GOT3 (cell line): ENCODE data around the gene ZC3H8.

Experiments
- DNase-seq: peaks from one replicate; lab custom pipeline; 2025; ENCODE audit warnings: mixed read lengths; lab: John Stamatoyannopoulos, UW

ZC3H8 gene

DNA sequence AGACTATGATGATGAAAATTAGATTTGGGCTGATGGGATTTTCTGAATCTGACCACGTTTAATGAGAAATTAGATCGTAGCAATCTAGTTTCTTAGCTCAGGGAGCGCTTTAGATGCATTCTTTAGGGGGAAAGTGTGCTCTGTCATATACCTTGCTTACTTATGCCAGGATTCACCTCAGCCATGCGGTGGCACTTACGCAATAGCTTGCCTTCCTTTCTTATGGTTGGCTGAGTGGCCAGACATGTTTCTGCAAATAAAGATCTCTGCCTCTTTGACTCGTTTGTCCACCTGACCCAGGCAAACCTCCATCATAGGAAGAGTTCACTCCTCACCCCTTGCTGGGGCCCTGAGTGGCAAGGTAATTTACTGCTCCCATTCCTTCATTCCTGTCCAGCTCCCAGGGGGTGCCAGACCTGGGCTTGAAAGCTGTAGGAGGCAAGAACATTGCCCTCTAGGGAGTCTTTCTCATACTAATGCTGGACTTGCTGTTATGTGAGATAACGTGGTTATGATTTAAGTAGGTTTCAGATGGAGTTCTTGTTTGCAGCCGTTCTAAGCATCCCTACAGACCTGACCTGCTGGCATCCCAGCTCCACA is 59.6 kb downstream of the ZC3H8 start:
- DNase-seq, result no peak

DNA sequence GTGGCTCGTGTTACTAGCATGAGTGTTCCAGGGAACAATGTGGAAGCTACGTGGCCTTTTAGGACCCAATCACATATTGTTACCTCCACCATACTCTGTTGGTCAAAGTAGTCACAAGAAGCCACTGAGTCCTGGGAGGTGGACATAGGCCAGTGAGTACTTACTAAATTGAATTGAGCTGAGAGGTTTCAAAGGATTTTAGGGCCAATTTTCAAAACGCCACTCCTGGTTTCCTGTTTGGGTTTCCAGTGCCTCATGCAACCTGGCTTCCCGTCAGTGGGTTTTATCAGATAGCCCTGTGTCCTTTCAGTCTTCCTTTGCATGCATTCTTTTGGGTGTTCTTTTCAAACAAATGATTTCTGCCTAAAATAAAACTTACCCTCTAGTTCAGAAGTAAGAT is 60.4 kb downstream of the ZC3H8 start:
- no peak for DNase-seq

DNA sequence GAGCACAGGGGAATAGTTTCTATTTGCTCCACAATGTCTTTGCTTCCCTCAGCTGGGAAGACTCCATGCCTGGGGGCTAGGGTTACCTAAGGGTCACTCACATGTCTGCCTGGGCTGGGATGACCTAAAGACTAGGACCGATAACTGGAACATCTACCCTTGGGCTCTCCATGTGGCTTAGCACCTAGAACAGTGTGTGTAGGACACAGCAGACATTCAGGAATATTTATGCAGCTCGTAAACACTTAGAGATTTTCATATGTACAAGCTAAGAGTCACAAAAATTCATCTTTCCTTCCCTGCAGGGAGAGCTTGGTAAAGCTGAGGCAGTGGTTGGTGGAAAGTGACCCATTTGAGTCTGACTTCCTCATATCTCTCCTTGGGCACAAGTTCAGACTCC is 60.8 kb downstream of the ZC3H8 start:
- DNase-seq, result no peak

DNA sequence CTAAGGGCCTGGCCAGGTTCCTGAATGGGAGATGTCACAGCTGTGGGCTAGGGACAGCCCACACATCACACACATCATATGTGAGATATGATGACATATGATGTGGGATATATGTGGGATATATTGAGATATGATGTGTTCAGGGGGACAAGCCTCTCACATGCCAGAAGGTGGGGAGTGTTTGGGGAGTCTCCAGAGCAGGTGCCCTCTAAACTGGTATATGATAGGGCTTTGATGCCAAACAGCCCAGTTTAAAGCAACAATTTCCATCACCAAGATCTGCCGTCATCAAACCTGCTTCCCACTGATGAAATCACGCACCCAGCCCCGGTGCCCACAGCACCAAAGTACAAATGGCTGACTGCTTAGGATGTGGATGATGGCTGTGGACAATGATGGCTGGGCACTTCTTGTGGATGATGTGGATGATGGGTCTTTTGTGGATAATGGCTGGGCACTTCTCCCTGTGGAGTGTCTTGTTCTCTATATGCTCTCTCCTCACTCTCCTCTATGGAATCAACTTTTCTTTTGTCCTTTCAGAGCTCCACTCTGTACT is 65.8 kb downstream of the ZC3H8 start:
- DNase-seq, result no peak

DNA sequence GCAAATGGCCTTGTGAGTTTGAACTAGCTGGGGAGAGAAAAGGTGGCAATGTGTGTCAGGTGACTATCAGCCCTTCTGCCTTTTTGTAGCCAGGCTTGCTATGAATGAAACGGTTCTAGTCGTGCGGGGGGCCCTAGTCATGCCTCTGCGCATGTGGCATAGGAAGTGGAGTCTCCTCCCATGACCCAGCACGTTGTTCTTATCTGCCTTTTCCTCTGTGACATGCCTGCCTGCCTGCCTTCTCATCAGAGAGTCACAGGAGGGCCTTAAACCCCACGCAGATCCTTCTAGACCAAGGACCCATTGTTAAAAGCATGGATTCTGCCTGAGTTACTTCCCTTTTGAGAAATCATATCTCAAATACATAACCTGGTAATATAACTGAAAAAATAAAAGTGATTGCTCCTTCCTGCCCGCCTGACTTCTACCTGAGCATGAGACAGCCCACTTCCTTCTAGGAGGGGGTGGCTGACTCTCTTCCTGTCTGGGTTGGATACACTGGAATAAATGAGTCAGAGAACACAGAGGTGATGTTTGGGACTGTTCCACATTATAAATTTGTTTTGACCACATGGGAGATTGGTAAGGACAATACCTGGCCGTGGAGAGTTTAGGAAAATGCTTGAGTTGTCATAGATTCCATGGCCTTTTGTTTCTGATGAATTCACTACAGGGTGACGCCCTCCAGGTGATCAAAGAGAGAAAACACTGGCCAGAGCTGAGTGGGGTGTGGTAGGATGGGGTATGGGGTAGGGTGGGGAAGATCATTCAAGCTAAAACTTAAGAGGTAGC is 66.8 kb downstream of the ZC3H8 start:
- no peak for DNase-seq

DNA sequence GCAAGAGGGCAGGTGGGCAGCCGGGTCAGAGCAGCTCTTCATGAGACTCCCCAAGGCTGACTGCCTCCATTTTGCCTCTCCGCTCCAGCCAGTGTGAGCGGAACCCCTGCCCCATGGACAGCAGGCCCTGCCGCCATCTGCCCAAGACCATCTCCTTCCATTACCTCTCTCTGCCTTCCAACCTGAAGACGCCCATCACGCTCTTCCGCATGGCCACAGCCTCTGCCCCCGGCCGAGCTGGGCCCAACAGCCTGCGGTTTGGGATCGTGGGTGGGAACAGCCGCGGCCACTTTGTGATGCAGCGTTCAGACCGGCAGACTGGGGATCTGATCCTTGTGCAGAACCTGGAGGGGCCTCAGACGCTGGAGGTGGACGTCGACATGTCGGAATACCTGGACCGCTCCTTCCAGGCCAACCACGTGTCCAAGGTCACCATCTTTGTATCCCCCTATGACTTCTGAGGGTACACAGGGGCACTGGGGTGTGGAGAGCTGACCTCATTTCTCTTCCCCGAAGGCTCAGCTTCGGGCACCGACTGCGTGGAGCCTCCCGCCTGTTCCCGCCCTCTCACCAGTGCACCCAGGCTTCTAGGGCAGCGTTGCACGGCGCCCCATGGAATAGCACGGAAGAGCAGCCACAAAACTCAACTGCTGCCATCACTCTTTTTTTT is 67.7 kb downstream of the ZC3H8 start:
- no peak for DNase-seq

DNA sequence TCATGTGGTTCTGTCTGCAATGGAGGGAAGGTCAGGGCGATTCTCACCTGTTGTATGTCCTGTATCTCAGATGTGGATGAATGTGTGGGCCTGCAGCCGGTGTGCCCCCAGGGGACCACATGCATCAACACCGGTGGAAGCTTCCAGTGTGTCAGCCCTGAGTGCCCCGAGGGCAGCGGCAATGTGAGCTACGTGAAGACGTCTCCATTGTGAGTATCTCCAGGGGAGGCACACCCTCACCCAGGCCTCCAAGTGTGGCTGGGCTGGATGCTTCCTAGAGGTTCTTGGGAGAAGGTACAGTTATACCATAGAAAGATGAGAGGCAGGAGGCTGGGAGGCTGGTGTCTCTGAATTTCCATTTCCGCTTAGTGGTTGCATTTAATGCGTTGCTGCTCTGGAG is 69.7 kb downstream of the ZC3H8 start:
- DNase-seq, result no peak

DNA sequence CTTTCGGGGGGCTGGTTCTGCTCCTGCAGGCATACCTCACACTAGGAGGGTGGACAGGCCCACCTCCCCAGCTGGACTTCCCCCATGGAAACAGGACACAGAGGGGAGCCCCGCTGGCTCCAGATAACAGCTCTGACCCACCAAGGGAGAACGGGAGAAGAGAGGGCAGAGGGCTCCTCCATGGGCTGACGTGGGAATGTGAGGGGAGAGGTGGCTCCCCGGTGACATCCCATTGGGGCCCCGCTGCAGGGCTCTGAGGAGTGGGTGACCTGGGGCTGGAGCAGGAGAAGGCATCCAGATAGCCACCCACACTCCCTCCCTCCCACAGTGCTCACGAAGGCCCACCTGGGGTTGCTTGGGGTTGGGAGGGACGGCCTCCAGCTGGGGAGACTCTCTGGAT is 70.7 kb downstream of the ZC3H8 start:
- no peak for DNase-seq

DNA sequence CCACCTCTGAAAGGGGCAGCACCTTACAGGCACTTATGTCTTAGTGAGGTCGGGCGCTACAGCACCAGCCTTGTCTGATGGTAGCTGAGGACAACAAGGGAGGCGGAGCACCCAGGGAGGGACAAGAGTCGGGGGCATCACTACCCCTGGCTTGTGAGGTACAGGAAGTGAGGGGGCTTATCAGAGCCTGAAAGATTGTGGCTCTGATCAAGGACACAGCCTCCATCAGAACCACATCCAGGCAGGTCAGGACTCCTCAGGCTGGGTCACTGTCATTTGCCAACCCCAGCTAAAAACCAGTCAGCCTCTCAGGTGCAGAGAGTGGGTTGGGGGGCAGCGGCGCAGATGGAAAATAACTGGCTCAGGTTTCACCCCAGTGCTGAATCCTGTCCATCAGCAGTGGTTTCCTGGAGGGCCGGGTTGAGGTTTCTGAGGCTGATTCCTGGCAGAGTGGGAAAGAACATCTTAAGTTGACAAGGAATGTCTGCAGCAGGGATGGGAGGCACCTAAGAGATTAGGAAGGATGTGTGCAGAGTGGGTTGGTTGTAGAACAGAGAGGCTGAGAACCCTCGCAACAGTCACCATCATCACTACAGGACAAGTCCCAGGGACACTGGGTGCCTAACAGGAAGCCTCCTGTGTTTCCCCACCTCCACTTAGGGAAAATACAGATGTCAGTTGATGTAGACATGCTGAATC is 71.4 kb downstream of the ZC3H8 start:
- DNase-seq, result no peak

DNA sequence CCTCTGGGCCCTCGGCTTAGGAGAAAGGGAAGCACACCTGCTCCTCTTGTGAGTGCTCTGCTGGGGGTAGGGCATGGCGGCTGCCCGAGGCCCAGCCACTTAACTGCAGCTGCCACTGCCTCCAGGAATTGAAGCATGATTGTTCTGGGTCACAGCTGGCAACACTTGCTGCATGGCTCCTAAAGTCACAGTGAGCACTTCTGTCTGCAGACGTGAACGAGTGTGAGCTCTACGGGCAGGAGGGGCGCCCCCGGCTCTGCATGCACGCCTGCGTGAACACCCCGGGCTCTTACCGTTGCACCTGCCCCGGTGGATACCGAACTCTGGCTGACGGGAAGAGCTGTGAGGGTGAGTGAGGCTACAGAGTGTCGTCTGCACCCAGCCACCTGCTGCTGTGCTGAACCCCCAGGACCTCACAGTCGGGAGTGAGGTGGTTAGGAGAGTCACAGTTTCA is 72.2 kb downstream of the ZC3H8 start:
- no peak for DNase-seq

DNA sequence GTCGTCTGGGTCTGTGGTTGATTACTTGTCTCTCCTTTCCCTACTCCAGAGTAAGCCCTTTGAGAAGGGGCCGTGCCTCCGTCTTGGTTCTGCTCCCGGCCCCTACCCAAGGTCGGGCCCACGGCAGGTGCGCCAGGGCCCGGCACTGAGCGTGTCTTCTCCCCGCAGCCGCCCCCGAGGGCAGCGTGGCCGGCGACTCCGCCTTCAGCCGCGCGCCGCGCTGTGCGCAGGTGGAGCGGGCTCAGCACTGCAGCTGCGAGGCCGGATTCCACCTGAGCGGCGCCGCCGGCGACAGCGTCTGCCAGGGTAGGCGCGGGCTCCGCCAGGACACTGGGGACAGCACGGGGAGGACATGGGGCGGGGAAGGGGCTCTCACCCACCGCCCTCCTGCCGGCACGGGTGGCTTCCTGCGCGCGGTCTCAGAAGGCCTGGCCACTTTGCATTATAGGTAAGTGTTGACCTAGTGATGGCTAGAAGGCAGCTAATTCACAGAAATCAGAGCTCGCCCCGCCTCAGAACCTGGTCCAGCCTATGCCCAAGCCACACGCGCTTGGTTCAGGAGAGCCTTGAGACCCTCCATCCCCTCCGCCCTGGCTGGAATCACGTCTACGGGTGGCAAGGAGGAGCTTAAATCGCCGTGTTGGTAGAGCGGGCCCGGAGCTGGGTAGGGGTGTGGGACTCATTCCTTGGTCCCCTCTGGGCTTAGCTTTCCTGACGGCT is 73.1 kb downstream of the ZC3H8 start:
- no peak for DNase-seq

DNA sequence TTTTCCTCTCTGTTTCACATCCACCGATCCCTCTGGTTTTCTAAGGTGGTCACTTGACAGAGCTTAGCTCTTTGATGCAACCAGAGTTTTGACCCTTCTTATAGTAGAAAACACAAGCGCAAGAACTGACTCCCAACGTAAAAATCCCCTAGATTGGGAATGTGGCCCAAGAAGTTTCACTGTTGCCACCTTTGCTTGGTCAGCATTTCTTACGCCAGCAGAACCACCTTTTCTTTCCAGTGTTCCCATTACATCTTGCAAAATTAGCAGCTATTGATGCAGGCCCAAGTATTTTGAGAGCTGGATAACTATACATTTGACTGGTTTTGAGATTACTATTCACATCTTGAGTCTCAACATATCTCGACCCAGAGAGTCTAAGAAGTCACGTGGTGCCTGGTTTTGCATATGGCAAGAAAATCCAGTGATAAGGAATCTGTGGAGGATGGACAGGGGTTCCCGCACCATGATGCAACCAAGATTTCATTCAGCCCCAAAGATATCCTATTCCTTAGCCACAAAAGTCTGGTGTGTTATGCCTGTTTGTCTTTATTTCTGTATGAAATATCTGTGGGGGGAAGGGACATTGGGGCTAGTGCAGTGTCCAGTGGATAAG is 78.8 kb downstream of the ZC3H8 start:
- no peak for DNase-seq

DNA sequence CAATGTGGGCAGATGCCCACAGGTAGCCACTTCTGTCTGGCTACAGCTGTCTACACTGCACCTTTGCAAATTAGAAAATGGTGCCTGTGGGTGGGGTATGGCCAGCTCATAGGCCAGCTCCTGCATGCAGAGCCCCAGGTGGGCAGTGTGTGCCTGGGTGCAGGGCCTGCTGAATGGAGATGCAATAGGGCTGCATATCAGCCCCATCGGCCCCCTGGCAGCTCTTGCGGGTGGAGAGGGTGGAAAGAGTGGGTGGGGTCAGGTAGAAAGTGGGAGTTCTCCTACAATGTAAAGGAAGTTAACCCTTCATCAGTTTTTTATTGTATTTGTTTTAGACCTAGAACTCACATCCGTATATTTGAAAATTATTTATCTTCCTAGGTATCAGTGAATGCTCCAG is 79.5 kb downstream of the ZC3H8 start:
- no peak for DNase-seq

DNA sequence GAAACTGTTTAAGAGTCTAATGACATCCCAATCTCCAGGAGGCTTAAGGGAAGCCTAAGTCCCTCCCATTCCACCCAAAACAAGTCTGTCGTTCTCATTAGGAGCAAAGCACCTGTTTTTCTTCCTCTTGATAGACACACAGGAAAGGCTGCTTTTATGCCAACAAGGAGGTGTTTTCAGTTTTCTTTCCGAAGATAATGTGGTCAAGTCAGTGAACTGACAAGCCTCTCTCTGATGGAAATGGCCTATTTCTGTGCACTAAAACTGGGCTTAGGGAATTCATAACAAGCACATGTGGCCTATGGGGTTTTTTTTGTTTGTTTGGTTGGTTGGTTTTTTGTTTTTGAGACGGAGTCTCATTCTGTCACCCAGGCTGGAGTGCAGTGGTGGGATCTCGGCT is 80.5 kb downstream of the ZC3H8 start:
- no peak for DNase-seq

DNA sequence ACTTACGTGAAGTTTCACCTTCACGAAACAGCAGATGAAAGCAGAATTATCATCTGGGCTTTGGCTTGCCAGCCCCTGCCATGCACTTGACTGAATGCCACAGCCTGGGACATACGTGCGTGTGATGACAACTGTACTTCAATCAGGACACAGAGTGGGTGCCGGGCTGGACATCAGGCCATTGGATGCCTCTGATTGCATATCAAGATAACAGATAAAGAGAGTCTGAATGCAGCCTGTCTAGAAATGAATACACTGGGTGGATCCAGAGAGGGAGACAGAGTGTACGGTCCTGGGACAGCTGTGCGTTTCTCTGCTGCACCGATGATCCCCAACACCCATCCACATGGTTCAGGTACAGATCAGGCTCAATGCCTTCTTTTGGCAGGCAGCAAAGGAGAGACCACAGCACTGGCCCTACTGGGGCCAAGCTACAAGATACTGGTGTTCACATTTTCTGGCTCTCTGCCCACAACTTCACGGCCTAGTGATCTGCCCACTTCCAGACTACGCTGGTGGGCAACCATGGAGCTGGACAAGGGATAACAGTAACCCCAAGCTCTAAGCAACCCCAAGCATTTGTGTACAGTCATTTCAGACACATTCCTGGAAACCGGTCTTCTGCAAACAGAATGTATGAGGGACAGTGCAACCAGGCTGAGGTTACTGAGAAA is 81.1 kb downstream of the ZC3H8 start:
- DNase-seq, result no peak

DNA sequence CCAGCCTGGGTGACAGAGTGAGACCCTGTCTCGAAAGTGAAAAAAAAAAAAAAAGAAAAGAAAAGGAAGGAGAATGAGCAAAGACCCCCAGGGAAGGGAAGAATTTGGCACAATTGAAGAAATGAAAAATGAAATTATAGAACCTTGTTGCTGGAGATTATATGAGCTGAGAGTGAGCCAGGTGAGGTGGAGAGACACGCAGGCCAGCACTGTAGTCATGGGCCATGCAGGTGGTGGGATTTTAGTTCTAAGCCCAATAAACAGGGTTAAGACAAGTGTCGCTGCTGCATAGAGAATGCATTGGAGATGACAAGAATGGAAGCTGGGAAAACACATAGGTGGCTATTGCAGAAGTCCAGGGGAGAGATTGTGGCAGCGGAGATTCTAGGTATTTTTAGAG is 84.3 kb downstream of the ZC3H8 start:
- no peak for DNase-seq

DNA sequence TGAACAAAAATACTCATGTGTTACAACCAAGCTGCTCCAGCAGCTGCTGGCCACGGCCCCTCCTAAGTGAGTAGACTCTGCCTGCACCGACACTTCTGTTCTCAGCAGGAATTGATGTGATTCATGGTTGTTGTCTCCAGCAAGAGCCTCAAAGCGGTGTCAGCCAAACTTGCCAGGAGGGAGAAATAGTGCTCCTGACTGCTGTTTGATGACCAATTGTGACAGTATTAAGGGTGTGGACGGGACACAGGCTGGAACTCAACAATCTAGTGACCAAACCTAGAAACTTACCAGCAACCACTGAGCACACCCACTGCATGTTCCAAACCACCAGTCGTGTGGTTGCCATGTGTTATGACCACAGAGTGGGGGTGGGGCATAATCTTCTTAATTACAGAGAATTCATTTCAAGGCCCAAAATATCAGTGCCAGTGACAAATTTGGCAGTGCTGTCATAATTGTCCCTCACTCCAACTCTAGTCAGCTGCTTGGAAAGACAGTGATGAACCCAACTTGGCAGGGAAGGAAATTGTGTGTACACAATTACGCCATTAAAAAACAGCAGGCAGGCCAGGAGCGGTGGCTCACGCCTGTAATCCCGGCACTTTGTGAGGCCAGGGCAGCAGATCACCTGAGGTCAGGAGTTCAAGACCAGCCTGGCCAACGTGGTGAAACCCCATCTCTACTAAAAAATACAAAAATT is 86.3 kb downstream of the ZC3H8 start:
- no peak for DNase-seq

DNA sequence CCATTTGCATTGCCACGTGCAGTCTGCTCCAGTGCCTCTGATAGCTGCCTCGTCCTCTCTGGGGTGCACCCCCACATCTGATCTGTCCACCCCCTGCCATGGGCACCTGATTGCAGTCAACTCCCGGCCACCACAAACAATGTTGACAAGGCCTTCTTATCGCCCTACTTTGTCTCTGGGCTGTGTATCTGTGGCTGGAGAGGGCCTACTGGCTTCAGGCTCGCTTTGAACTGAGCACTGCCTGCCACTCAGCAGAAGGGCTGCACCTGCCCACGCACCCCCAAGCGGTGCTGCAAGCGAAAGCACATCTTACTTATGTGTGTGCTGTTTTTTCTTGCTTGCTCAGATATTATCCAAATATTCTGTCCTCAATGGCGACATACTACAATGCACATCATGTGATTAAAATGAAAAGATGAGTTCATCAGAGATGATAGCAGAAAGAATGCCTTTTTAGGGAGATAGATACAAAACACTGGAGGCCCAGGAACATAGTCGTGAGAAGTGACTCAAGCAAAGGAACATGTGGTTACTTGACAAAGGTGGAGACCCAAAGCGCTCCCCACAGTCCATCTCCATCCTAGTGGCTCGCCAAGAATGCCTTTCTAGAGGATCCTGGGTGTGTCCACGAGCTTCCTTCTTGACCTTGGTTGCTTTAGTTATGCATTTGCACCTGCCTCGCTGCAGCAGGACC is 87.9 kb downstream of the ZC3H8 start:
- DNase-seq, result no peak

DNA sequence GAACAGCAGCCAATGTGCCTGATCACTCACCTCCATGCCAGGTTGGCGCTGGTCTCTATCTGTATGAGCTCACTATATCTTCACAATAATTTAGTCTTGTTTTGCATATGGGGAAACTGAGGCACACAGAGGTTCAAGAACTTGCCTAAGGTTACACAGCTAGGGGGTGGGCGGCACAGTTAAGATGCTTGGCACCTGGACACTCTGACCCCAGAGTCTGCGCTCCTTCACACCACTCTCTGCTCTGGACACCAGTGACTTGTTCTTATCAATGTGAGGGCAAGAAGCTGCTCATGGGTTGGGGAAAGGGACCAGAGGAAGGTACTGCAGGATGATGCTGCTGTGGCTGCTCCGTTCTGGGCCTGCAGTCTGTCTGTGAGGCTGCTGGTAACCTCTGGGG is 89.5 kb downstream of the ZC3H8 start:
- DNase-seq, result no peak
